A549 treated with CORT108297 at 1 μM for 4 hours (cell line): Measurements from ENCODE around the gene OTOS. TPM values are rescaled to one million over a fixed set of nuclear protein-coding genes. Genes with fewer than 3 reads are reported as not detected.

Experiments used
- total RNA-seq: library from RNA; stranded (reverse); fragments of 200-300 nt; extraction: Qiagen RNA extraction; gene quantifications from 5 replicates; pipeline ENCODE4 v1.2.3, GENCODE V29; 2022

OTOS gene
- 0.19 TPM in 1 of 5 replicates, not detected in the others for total RNA-seq

GRCh38 chr2:240140511-240140910 lies at the start of gene OTOS:
Gene OTOS, minus strand, starts transcription at chr2:240140658. Its CDS starts 332 bp downstream, at chr2:240140326.

GRCh38 chr2:240136013-240136670 lies 4.3 kb downstream of the OTOS start, which contains the start of gene COPS9:
Gene COPS9, minus strand, starts transcription at chr2:240136305. Its CDS starts 21 bp downstream, at chr2:240136284.

Other genes starting within 250 kb of the OTOS start
- gene NDUFA10, start 115.3 kb downstream of the OTOS start, total RNA-seq = 120 to 152 TPM (median 127 TPM) in 5 replicates
- gene OR6B2, start 110.2 kb downstream of the OTOS start, total RNA-seq = not detected in 5 replicates
- gene OR6B3, start 87.1 kb downstream of the OTOS start, total RNA-seq = not detected in 5 replicates
- gene COPS9, start 4.4 kb downstream of the OTOS start, total RNA-seq = 228 to 319 TPM (median 293 TPM) in 5 replicates